ENCODE results near the gene CMTM2.
A peak's percentile ranks its signal among the peaks of the same experiment; 100 is the strongest.
"Not testable (repeated sequence)": the region's sequence is repeated elsewhere in the genome, so short reads cannot be mapped to it uniquely, and the experiment has no call there.

The CMTM2 gene

DNA sequence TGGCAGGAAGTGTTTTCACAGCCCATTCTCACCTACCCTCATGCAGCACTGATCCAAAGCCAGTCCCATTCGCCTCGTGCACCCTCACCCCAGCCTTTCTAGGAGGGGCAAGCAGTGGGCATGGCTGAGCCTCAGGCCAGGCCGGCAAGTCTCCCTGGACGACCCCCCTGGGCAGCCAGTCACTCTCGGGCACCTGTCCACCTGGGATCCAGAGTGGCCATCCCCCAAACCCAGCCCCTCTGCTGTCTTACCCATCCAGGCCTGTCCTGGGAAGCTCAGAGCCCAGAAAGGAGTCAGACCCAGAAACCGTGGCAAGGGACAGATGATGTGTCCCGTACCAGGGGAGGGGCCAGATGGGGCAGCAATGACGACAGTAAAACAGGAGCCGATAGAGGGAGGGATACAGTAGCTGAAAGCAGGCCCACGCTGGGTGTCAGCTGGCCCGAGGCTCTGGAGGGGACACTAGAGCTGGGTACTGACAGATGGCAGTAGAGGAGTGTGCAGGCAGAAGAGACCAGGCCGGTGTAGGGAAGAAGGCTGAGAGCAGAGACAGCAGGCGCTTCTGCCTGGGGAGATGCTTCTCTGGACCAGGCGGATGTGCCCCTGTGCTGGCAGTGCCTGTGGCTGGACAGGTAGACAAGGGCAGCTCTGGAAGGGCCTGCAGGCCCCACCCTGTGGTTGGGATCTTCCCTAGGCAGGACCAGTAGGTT is 31.0 kb downstream of the CMTM2 start:
- no peak for DNase-seq

DNA sequence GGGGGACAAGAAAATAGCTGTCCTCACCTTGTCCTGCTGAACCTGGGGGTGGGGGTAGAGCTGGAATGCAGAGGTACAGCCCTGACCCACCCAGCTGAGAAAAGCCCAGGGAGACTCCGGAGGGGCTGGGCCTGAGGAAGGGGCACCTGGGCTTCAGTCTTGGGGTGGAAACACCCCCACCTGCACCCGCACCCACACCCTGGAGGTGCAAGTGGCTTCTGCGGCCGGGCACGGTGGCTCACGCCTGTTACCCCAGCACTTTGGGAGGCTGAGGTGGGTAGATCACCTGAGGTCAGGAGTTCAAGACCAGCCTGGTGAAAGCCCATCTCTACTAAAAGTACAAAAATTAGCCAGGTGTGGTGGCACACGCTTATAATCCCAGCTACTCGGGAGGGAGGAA is 32.6 kb downstream of the CMTM2 start:
- DNase-seq = not testable (repeated sequence)

DNA sequence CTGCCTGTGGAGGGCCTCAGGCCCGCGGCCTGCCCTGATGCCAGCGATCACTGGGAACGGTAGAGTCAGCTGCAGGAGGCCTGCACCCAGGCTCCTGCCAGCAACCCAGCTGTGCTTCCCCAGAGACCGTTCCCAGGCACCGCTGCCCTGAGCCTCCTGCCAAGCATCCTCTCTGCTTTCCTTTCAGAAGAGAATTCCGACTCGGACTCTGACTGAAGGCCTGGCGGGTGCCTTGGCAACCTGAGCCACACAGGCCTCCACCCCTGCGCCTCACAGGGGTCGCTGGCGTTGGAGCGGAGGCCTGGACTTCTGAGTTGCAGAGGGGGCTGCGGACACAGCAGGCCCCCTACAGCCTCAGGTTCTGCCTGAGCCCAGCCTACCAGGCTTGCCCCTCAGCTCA is 33.2 kb downstream of the CMTM2 start:
- no peak for DNase-seq

DNA sequence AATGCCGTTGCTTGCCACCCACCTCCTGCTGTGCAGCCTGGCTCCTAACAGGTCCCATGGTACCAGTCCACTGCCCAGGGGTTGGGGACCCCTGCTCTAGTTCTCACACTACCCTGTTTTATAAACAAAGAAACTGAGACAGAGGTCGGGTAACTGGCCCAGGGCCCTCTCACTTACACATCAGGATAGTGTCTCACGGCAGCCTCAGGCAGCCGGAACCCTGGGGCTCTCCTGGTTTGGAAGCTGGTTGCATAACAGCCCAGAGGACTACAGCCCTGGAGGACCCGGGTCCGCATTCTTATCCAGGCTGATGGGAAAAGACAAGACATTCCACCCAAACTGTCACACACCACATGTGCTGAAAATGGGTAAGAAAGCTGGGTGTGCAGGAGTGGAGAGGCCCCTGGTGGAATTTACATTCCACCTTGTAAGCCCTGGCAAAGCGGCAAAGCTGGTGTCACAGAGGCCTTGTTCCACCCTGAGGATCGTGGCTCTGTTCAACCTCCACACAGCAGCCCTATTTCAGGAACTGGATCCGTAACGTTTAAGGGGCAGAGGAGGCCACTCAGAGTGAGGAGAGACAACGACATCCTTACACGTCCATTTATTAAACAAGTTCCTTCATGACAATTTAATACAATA is 35.0 kb downstream of the CMTM2 start:
- DNase-seq = no peak

GRCh38 chr16:66616169-66616568 is 36.9 kb downstream of the CMTM2 start:
- DNase-seq = no peak

- no peak for DNase-seq
Measured at GRCh38 chr16:66616592-66616991, 37.3 kb downstream of the CMTM2 start.

DNA sequence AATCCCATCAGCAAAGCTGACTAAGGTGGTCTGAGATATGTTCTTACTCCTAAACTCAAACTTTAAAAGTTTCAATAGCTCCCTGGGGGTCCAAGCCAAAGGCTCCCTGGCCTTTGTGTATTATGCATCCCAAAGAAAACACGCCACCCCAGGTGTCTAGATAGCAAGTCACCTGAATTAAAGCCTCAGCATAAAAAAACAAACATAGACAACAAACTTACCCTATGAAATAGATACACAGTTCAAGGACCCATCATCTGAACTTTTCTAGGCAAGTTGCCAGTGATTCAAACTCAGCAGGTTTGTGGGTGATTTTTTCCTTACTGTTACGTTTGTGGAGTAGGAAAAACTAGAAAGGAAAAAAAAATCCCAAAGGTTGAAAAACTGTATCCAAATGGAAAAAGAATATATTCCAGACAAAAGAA is 37.8 kb downstream of the CMTM2 start:
- no peak for DNase-seq

- DNase-seq = no peak
Measured at GRCh38 chr16:66617728-66618127, 38.5 kb downstream of the CMTM2 start.

- no peak for DNase-seq
Measured at GRCh38 chr16:66618588-66619375, 39.5 kb downstream of the CMTM2 start.

DNA sequence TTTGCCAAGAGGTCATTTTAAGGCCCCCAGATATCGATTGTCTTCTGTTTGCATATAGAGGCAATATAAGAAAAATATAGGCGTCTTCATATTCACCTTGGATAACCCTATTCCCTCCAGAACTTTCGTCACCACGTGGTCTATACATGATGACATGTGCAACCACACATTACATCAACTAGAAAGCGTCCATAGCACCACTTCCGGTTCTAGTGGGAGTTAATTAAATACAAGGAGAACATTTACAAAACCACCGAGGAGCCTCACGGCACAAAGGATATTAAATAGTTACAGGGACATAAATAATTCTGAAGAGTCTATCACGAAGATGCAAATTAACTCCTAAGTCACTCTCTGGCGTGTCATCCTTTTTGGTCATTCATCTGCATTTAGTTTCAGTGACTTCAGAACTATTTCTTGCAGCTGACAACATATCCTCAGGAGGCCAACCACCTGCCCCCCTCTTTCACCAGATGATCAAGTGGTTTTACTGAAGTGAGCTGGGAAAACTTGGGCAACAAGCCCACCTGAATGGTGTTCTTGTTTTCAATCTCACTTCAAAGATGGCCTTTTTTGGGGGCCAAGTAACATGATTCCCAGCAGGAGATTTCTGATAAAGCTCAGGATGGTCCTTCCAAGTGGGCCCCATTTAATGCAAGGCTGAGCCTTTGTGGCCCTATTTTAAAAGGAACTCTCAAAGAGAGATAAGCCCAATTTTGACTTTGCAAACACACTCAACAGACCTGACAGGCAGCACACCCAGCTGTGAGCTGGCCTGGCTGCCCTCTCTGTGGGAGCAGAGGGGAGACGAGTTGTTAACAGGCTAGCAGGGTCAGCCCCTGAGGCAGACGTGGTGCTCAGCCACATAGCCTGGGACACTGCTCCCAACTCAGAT is 40.5 kb downstream of the CMTM2 start:
- peak; percentile 18 to 44 for DNase-seq

GRCh38 chr16:66620429-66620795 is 41.1 kb downstream of the CMTM2 start:
- no peak for DNase-seq

DNA sequence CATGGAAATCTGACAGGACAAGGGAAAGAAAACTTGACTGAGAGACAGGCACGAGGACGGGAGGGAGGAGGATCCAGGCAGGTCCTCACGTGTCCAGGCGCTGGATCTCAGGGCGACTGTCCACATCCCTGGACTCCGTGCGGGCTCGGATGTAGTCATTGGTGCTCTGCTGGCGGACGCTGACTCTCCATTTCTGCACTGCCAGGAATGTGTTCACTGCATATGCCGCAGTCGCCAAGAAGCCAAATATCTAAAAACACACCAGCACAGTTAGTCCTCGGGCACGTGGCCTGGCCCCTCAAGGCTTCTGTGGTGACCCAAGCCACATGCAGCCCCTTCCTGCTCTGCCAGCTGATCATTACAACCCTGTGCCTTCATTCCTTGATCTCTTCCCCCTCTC is 42.7 kb downstream of the CMTM2 start:
- DNase-seq = no peak

GRCh38 chr16:66622863-66623262 is 43.6 kb downstream of the CMTM2 start:
- DNase-seq = no peak

- no peak for DNase-seq
Measured at GRCh38 chr16:66623755-66624154, 44.5 kb downstream of the CMTM2 start.

GRCh38 chr16:66627611-66628378 is 48.5 kb downstream of the CMTM2 start:
- DNase-seq = not testable (repeated sequence)

- no peak for DNase-seq
Measured at GRCh38 chr16:66629856-66630255, 50.6 kb downstream of the CMTM2 start.

GRCh38 chr16:66630561-66631260 is 51.4 kb downstream of the CMTM2 start:
- not testable (repeated sequence) for DNase-seq

- not testable (repeated sequence) for DNase-seq
Measured at GRCh38 chr16:66631558-66631957, 52.3 kb downstream of the CMTM2 start.

GRCh38 chr16:66634527-66635196 is 55.4 kb downstream of the CMTM2 start:
- no peak for DNase-seq

- no peak for DNase-seq
Measured at GRCh38 chr16:66635406-66635805, 56.1 kb downstream of the CMTM2 start.

GRCh38 chr16:66636199-66636598 is 56.9 kb downstream of the CMTM2 start:
- DNase-seq = no peak

Measured in Kasumi-1 (cell line).